HepG2 (cell line): Measurements from ENCODE around the gene RPA1. TPM values are rescaled to one million over a fixed set of nuclear protein-coding genes. Genes with fewer than 3 reads are reported as not detected.

ENCODE experiments used
- ATAC-seq: fragments of 200-7000 bp; cut with Tn5 transposase; 3 replicates; pipeline ENCODE4 v1.9.1; 2020; ENCODE audit warnings: mild to moderate bottlenecking, moderate library complexity
- BruUV-seq: library from RNA; stranded (reverse); fragments of 400-500 nt; replicated peaks from 2 replicates; lab custom pipeline; 2021; lab: Mats Ljungman, UMichigan
- CTCF ChIA-PET: fragments of 300-600 bp; formaldehyde crosslinking; extraction: SDS; loops from one replicate; lab custom pipeline; 2021; ENCODE audit warnings: low total read pairs, inconsistent platforms, low intra/inter-chr PET ratio; lab: Yijun Ruan, JAX
- POLR2A ChIA-PET: fragments of 350-600 bp; sonication (Branson Sonifier 250); formaldehyde crosslinking; loops from one replicate; lab custom pipeline; 2020; ENCODE audit warnings: antibody characterized with exemption, inconsistent platforms; lab: Yijun Ruan, JAX
- DNase-seq: peaks from one replicate; pipeline ENCODE4 v3.0.0-alpha.2; 2015; ENCODE audit warnings: low spot score
- FAIRE-seq: peaks from 3 replicates; lab custom pipeline; 2011; peaks lifted over from hg19 to GRCh38; lab: Jason Lieb, UNC
- H2AFZ ChIP-seq: one replicate; pipeline ENCODE4 v1.6.1; 2011; ENCODE audit warnings: low read length, inconsistent platforms
- H3K27ac ChIP-seq: fragments of 300-600 bp; 3 replicates; pipeline ENCODE4 v1.8.0; 2011; ENCODE audit warnings: mixed run types, mild to moderate bottlenecking, mixed read lengths, low read length, inconsistent platforms; ENCODE audit not compliant: insufficient read depth; ENCODE audit errors: extremely low read length
- H3K27me3 ChIP-seq, 2 experiments: fragments of 200-600 bp in 1 of 2; 2 replicates in 1 of 2; 3 replicates in 1 of 2; pipeline versions ENCODE4 v1.6.0 to v1.8.0; 2011; ENCODE audit warnings: low read length in 2 of 2, mild to moderate bottlenecking in 2 of 2, moderate library complexity in 2 of 2, inconsistent platforms in 1 of 2; ENCODE audit not compliant: insufficient read depth in 2 of 2, control insufficient read depth in 1 of 2
- H3K36me3 ChIP-seq, 2 experiments: fragments of 200-600 bp in 1 of 2; replicated peaks in 1 of 2; 2 replicates in 1 of 2; 3 replicates in 1 of 2; pipeline versions ENCODE4 v1.5.1 to v1.8.0; 2011; ENCODE audit warnings: low read length in 2 of 2, inconsistent platforms in 1 of 2; ENCODE audit not compliant: insufficient read depth in 2 of 2, control insufficient read depth in 1 of 2
- H3K4me1 ChIP-seq: 2 replicates; pipeline ENCODE4 v1.5.1; 2012; ENCODE audit warnings: low read length, inconsistent platforms; ENCODE audit not compliant: insufficient read depth
- H3K4me2 ChIP-seq: 2 replicates; pipeline ENCODE4 v1.6.0; 2011; ENCODE audit warnings: low read depth, low read length, inconsistent platforms
- H3K4me3 ChIP-seq, 3 experiments: fragments of 200-600 bp in 1 of 3; sonication (generic), shearing (Covaris generic) in 1 of 3; replicated peaks in 1 of 3; 2 replicates each; pipeline ENCODE4 v1.5.1; 2011 to 2016; ENCODE audit warnings: low read length in 3 of 3, inconsistent platforms in 2 of 3, low read depth in 2 of 3, mild to moderate bottlenecking in 2 of 3, control low read depth in 1 of 3, mixed read lengths in 1 of 3; ENCODE audit not compliant: insufficient read depth in 1 of 3
- H3K79me2 ChIP-seq: one replicate; pipeline ENCODE4 v1.6.1; 2011; ENCODE audit warnings: low read length, inconsistent platforms; ENCODE audit not compliant: insufficient read depth
- H3K9ac ChIP-seq: 2 replicates; pipeline ENCODE4 v1.6.0; 2011; ENCODE audit warnings: mild to moderate bottlenecking, low read depth, low read length, inconsistent platforms; ENCODE audit not compliant: insufficient read depth
- H3K9me3 ChIP-seq: 2 replicates; pipeline ENCODE4 v1.5.1; 2012; ENCODE audit warnings: mild to moderate bottlenecking, low read length
- H4K20me1 ChIP-seq: 2 replicates; pipeline ENCODE4 v1.6.0; 2011; ENCODE audit warnings: inconsistent platforms, mild to moderate bottlenecking, low read length, moderate library complexity; ENCODE audit not compliant: insufficient read depth
- CENPT ChIP-seq: sonication (generic); formaldehyde crosslinking; IDR thresholded peaks from 2 replicates; pipeline ENCODE4 v1.8.0; 2022; ENCODE audit warnings: low read depth, mild to moderate bottlenecking, moderate library complexity, missing genetic modification reagents
- ETV5 ChIP-seq: IDR thresholded peaks from 2 replicates; pipeline ENCODE4 v1.6.1; 2018; ENCODE audit warnings: missing biosample characterization, missing genetic modification reagents, inconsistent platforms, borderline replicate concordance
- EZH2 ChIP-seq: conservative IDR thresholded peaks from 2 replicates; pipeline ENCODE4 v1.6.1; 2012; ENCODE audit warnings: mild to moderate bottlenecking, low read depth, low read length, moderate library complexity
- KLF15 ChIP-seq: sonication (generic); formaldehyde crosslinking; IDR thresholded peaks from 2 replicates; pipeline ENCODE4 v1.8.1; 2023; ENCODE audit warnings: borderline replicate concordance, mild to moderate bottlenecking, inconsistent platforms, missing genetic modification reagents, mixed read lengths
- SAP130 ChIP-seq: IDR thresholded peaks from 2 replicates; pipeline ENCODE4 v1.6.1; 2016; ENCODE audit warnings: low read depth
- SMC3 ChIP-seq: IDR thresholded peaks from 2 replicates; pipeline ENCODE4 v1.6.1; 2011; ENCODE audit warnings: low read length, improper control_type of control experiment
- TCF7 ChIP-seq: sonication (generic); IDR thresholded peaks from 2 replicates; pipeline ENCODE4 v1.6.1; 2016; ENCODE audit warnings: antibody characterized with exemption, low read depth
- TEAD3 ChIP-seq: optimal IDR thresholded peaks from 2 replicates; pipeline ENCODE3; 2016; ENCODE audit warnings: borderline replicate concordance
- XRCC5 ChIP-seq: fragments of 200-400 bp; formaldehyde crosslinking; optimal IDR thresholded peaks from 2 replicates; pipeline ENCODE3; 2017; ENCODE audit warnings: mild to moderate bottlenecking, low read length
- ZMYM3 ChIP-seq: sonication (generic); formaldehyde crosslinking; IDR thresholded peaks from 2 replicates; pipeline ENCODE4 v1.5.1; 2020; ENCODE audit warnings: mild to moderate bottlenecking, missing genetic modification reagents
- ZNF205 ChIP-seq: IDR thresholded peaks from 2 replicates; pipeline ENCODE4 v1.6.1; 2018; ENCODE audit warnings: missing biosample characterization, missing genetic modification reagents
- ZNF619 ChIP-seq: sonication (generic); formaldehyde crosslinking; IDR thresholded peaks from 2 replicates; pipeline ENCODE4 v1.4.0; 2020; ENCODE audit warnings: mild to moderate bottlenecking, missing genetic modification reagents
- ZNF761 ChIP-seq: sonication (generic); formaldehyde crosslinking; conservative IDR thresholded peaks from 2 replicates; pipeline ENCODE4 v1.4.0; 2020; ENCODE audit warnings: mild to moderate bottlenecking, missing genetic modification reagents
- ZSCAN29 ChIP-seq: sonication (generic); formaldehyde crosslinking; conservative IDR thresholded peaks from 2 replicates; pipeline ENCODE4 v1.4.0; 2020; ENCODE audit warnings: mild to moderate bottlenecking, missing genetic modification reagents
- WGBS: methylation state at CpG from one replicate; pipeline ENCODE4 v1.1.6; 2017; ENCODE audit warnings: low lambda C conversion rate; 5-methylcytosine and 5-hydroxymethylcytosine counted together
- in situ Hi-C: cut with HindIII; loops from 2 replicates; pipeline ENCODE4 v1.10.0; 2017; ENCODE audit warnings: low pct_unique_long_range_greater_than_20kb; ENCODE audit not compliant: extremely low pct_ligation_motif_present
- intact Hi-C: fragments of 100-400 bp; cut with micrococcal nuclease; formaldehyde crosslinking; loops from one replicate; pipeline ENCODE4 v1.10.0; 2022; ENCODE audit not compliant: unreplicated experiment
- polyA plus RNA-seq, 8 experiments: library from polyadenylated mRNA; depleted of rRNA in 3 of 8; stranded (reverse) in 7 of 8; unstranded in 1 of 8; fragments of >200 nt; fragmentation: Illumina TruSeq in 4 of 8; extraction: Trizol in 4 of 8; gene quantifications; 2 replicates each; pipeline versions ENCODE4 v1.2.1 to v1.2.3, GENCODE V29; 2011 to 2016; ENCODE audit warnings: low read depth in 4 of 8, missing spikeins in 1 of 8, mixed read lengths in 1 of 8; ENCODE audit not compliant: insufficient read depth in 1 of 8
- total RNA-seq, 5 experiments: library from RNA; depleted of rRNA; stranded (reverse); fragments of >200 nt; fragmentation: Illumina TruSeq; extraction: Trizol; gene quantifications; 2 replicates each; pipeline ENCODE4 v1.2.3, GENCODE V29; 2016; ENCODE audit warnings: low read depth in 1 of 5
- TF ChIP-seq, protein P1 (sequence below): IDR thresholded peaks from 2 replicates; pipeline ENCODE4 v1.6.1; 2016; ENCODE audit warnings: low read depth, missing genetic modification reagents, missing compliant biosample characterization
- TF ChIP-seq, protein P2 (sequence below): sonication (generic); formaldehyde crosslinking; conservative IDR thresholded peaks from 2 replicates; pipeline ENCODE4 v1.4.0; 2020; ENCODE audit warnings: missing genetic modification reagents

Gene RPA1
- total and polyA plus RNA-seq, 2 of the 13 experiments (the other 11 are each of a cell fraction or from before 2014, with no cell fraction given): 13.9 to 37.6 TPM

DNA sequence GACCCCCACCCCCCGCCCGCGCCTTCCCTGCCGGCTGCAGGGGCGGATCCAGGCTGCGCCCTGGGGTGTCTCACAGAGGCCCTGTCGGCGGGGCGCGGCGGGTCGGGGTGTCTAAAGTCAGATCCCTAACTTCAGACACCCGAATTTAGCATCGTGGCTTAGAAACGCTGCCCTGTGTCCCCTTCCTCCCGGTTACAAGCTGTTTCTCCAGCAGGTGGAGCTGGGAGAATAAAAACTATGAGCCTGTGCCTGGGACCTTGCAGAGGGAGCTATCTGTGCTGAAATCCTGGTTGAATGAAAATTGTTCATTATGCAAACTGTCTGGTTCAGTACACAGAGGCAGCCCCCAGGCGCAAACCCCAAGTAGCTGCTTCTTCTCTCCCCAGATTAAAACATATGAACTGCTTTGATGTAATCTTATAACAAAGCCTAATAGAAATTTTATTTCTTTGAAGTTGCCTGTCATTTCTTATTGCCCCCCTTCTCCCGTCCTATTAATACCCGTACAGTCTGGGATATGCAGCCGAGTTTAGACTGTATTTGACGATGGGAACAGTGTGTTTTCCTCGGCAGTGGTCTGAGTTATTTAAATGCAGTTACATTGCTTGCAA, 79.0 kb downstream of the RPA1 start:
- H3K79me2 ChIP-seq: no peaks in the 10 kb centered on the region
- no peak overlapping the region for H3K4me2 ChIP-seq
- H3K9ac ChIP-seq: no peak overlapping the region
- H4K20me1 ChIP-seq: no peaks in the 10 kb centered on the region
- in situ Hi-C loops (loop anchor here (5.0 to 25.0 kb wide), 2 partner anchors 118 to 328 kb away; partner anchors contain the start of gene RTN4RL1), intact Hi-C loops (loop anchor here (1.0 to 5.0 kb wide), 2 partner anchors 48 to 117 kb away; no protein-coding TSS in a partner anchor)
- H3K4me1 ChIP-seq: peaks cover 42% of the 10 kb centered on the region
- H3K27me3 ChIP-seq: peaks cover 1 to 47% of the 10 kb centered on the region in 2 experiments; a peak in 4 of 5 replicates
- WGBS: 15% methylated on average over 7 of the region's 22 CpGs
- H3K36me3 ChIP-seq: no peaks in the 10 kb centered on the region
- no peaks in the 10 kb centered on the region for H3K9me3 ChIP-seq
- ChIA-PET CTCF (interaction anchor here (1.3 to 2.9 kb wide), 3 partner anchors 117 to 133 kb away, joined by 8 to 31 read pairs (median 15); partner anchors contain the start of genes DPH1, OVCA2 and RTN4RL1), POLR2A (interaction anchor here (0.9 to 1.8 kb wide), 2 partner anchors 89 to 117 kb away, joined by 3 to 18 read pairs; partner anchors contain the start of gene RTN4RL1)
- ATAC-seq (peak; percentile 79), FAIRE-seq (peak; percentile 88), DNase-seq (peak; percentile 72)
- no peak overlapping the region for H3K27ac ChIP-seq
- no TSS peak for BruUV-seq
- no peak overlapping the region for H2AFZ ChIP-seq
- H3K4me3 ChIP-seq: no peak overlapping the region
- TF ChIP-seq SMC3 (peak; percentile 92), ZMYM3 (CRISPR knock-in tag) (no peak), EZH2 (no peak), ZNF619 (CRISPR knock-in tag) (no peak), TEAD3 (no peak), ZSCAN29 (no peak), ZNF205 (CRISPR knock-in tag) (no peak), ZNF761 (no peak), SAP130 (0 out of 2 replicates have a peak, but pooled peaks have one; percentile 30), TCF7 (no peak), ETV5 (CRISPR knock-in tag) (no peak), XRCC5 (peak; percentile 59), CENPT (CRISPR knock-in tag) (no peak), KLF15 (CRISPR knock-in tag) (no peak)
- TF ChIP-seq, protein P1, sequence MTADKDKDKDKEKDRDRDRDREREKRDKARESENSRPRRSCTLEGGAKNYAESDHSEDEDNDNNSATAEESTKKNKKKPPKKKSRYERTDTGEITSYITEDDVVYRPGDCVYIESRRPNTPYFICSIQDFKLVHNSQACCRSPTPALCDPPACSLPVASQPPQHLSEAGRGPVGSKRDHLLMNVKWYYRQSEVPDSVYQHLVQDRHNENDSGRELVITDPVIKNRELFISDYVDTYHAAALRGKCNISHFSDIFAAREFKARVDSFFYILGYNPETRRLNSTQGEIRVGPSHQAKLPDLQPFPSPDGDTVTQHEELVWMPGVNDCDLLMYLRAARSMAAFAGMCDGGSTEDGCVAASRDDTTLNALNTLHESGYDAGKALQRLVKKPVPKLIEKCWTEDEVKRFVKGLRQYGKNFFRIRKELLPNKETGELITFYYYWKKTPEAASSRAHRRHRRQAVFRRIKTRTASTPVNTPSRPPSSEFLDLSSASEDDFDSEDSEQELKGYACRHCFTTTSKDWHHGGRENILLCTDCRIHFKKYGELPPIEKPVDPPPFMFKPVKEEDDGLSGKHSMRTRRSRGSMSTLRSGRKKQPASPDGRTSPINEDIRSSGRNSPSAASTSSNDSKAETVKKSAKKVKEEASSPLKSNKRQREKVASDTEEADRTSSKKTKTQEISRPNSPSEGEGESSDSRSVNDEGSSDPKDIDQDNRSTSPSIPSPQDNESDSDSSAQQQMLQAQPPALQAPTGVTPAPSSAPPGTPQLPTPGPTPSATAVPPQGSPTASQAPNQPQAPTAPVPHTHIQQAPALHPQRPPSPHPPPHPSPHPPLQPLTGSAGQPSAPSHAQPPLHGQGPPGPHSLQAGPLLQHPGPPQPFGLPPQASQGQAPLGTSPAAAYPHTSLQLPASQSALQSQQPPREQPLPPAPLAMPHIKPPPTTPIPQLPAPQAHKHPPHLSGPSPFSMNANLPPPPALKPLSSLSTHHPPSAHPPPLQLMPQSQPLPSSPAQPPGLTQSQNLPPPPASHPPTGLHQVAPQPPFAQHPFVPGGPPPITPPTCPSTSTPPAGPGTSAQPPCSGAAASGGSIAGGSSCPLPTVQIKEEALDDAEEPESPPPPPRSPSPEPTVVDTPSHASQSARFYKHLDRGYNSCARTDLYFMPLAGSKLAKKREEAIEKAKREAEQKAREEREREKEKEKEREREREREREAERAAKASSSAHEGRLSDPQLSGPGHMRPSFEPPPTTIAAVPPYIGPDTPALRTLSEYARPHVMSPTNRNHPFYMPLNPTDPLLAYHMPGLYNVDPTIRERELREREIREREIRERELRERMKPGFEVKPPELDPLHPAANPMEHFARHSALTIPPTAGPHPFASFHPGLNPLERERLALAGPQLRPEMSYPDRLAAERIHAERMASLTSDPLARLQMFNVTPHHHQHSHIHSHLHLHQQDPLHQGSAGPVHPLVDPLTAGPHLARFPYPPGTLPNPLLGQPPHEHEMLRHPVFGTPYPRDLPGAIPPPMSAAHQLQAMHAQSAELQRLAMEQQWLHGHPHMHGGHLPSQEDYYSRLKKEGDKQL: no peak
- TF ChIP-seq, protein P2, sequence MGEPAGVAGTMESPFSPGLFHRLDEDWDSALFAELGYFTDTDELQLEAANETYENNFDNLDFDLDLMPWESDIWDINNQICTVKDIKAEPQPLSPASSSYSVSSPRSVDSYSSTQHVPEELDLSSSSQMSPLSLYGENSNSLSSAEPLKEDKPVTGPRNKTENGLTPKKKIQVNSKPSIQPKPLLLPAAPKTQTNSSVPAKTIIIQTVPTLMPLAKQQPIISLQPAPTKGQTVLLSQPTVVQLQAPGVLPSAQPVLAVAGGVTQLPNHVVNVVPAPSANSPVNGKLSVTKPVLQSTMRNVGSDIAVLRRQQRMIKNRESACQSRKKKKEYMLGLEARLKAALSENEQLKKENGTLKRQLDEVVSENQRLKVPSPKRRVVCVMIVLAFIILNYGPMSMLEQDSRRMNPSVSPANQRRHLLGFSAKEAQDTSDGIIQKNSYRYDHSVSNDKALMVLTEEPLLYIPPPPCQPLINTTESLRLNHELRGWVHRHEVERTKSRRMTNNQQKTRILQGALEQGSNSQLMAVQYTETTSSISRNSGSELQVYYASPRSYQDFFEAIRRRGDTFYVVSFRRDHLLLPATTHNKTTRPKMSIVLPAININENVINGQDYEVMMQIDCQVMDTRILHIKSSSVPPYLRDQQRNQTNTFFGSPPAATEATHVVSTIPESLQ: no peak
